ENCODE data around the gene LRPAP1.
"Not testable (repeated sequence)": the region's sequence is repeated elsewhere in the genome, so short reads cannot be mapped to it uniquely, and the experiment has no call there.

GRCh38 chr4:3455596-3455995 is 76.6 kb downstream of the LRPAP1 start:
- not testable (repeated sequence) for TF ChIP-seq POLR2A (IDR thresholded peaks at IDR 0.05; ENCODE audit: low read length); GATA1 (IDR thresholded peaks at IDR 0.05; ENCODE audit: low read depth, low read length)
